KOPT-K1 (cell line): ENCODE measurements around the gene LLCFC1.

Source experiments
- H3K27ac ChIP-seq: fragments of 200-600 bp; sonication (generic); 2 replicates; pipeline ENCODE4 v1.5.1; 2016; ENCODE audit warnings: antibody characterized with exemption, mild to moderate bottlenecking, low read depth, low read length; ENCODE audit not compliant: poor library complexity, severe bottlenecking
- H3K36me3 ChIP-seq: fragments of 200-600 bp; sonication (generic); 2 replicates; pipeline ENCODE4 v1.5.1; 2017; ENCODE audit warnings: antibody characterized with exemption, mild to moderate bottlenecking, low read length, moderate library complexity; ENCODE audit not compliant: insufficient read depth
- H3K9me3 ChIP-seq: fragments of 200-600 bp; sonication (generic); 2 replicates; pipeline ENCODE4 v1.5.1; 2017; ENCODE audit warnings: antibody characterized with exemption, low read length, mild to moderate bottlenecking; ENCODE audit not compliant: insufficient read depth, poor library complexity, severe bottlenecking

Gene LLCFC1

DNA sequence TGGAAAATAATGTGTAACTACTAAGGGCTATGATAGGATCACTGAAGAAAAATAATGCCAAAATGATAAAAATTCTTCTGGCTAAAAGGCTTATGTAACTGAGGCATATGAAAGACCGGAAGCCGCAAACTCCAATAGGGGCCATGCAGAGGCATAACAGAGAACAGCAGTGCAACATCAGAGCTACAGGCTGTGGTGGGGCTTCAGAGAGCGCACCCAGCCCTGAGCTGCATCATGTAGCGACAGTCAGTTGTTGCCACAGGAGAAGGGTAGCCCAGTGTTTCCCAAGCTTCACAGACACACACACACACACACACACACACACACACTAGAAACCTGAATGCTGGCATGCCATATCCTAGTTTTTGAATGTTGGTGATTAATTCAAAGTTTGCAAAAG, 9.3 kb downstream of the LLCFC1 start:
- Histone ChIP-seq H3K27ac (no peak overlapping the region), H3K36me3 (no peaks in the 10 kb centered on the region), H3K9me3 (no peaks in the 10 kb centered on the region)

- H3K27ac ChIP-seq = no peak overlapping the region
- no peaks in the 10 kb centered on the region for H3K36me3 ChIP-seq
Measured at GRCh38 chr7:142950235-142950634, 11.0 kb downstream of the LLCFC1 start.

GRCh38 chr7:142954680-142955268, 15.5 kb downstream of the LLCFC1 start:
- H3K27ac ChIP-seq = no peak overlapping the region
- H3K9me3 ChIP-seq = peaks cover 23% of the 10 kb centered on the region
- H3K36me3 ChIP-seq = no peaks in the 10 kb centered on the region

More at GRCh38 chr7:142950235-142950634, 11.0 kb downstream of the LLCFC1 start:
- H3K9me3 ChIP-seq = peaks cover 12% of the 10 kb centered on the region

DNA sequence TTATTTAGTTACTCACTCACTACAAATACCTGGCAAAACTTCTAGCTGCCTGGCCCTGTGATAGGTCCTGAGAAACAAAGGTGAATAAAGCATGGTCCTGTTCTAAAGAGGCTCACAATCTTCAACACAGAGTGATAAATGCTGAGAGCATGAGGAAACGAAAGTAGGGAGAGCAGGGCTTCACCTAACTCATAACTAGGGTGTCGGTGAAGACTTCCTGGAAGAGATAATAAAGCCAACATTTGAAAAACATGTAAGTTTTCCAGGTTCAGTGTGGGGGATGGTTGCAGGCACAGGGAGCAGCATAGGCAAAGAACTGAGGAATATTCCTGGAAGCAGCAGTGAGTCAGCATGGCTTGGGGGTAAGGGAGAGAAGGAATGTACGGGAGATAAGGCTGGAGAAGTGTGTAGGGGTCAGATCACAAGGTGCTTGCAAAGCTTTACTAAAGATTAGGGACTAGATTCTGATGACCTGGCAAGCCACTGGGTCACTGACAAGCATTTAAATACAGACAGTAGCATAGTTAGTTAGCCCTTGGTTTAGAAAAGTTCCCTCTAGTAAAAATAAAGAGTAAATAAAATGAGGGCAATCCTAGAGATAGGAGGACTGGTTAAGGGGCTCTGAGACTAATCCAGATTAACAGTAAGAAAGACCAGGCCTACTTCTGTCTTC, 17.8 kb downstream of the LLCFC1 start:
- H3K27ac ChIP-seq = no peak overlapping the region

DNA sequence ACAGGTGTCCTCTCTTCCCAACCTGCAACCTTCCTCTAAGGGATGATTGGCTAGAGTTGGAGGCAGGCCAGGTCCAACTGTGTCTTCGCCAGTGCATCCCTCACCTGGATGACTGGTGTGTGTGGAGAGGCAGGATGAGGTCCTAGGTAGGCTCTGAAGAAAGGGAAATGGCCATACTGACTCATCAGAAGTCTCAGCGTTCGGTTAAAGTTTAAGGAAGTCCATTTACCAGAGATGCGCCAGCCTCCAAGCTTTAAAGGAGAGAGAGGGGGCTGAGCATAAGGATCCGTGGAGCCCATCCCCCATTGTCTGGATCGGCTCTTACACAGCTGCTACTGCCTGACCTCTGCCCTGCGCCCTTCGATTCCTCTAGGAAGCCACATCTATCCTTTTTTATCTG, 18.4 kb downstream of the LLCFC1 start:
- peaks cover 23% of the 10 kb centered on the region for H3K9me3 ChIP-seq

More for the DNA sequence above, 17.8 kb downstream of the LLCFC1 start:
- Histone ChIP-seq H3K36me3 (no peaks in the 10 kb centered on the region), H3K9me3 (peaks cover 23% of the 10 kb centered on the region)

DNA sequence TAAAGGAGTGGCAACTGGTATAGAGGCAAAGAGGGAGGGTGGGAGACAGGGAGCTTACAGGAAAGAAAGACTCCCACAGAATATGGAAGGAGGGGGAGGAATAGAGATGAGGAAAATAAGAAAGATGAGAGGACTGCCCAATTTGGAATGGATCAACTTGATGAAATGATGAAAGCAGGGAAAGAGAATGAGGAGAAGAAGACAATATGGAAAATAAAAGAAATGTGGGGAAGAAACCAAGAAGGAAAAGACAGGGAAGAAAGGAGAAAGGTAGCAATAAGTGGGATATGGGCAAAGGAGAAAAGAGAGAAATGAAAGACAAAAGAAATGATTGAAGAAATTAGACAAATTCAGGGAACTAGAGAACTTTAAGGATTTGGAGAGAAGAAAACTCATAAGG, 19.9 kb downstream of the LLCFC1 start:
- Histone ChIP-seq H3K9me3 (peaks cover 18% of the 10 kb centered on the region), H3K36me3 (no peaks in the 10 kb centered on the region), H3K27ac (no peak overlapping the region)

More for the DNA sequence above, 18.4 kb downstream of the LLCFC1 start:
- H3K27ac ChIP-seq = no peak overlapping the region
- no peaks in the 10 kb centered on the region for H3K36me3 ChIP-seq

DNA sequence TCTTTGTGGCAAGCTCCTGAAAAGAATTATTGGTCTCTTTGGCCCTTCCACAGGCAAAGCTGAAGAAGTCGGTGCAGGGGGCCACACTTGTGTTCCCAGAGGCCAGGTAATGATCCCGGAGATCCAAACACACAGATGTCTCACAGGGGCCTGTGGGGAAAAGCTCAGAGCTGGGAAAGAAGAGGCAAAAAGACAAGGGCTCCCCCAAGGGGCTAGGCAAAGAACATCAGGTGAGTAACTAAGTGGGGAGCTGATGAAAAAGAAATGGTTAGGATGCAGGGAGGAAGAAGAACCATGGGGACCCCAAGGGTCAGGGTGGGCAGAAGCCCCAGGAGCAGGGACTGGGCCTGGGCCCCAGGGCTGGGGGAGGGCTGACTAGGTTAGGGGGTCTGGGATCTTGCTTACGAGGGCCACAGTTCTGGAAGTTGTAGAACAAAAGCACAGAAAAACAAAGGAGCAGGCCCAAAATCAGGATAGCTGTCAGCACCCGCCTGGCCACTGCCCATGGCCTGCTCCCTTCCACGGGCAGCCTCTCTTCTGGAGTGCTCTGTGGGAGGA, 21.8 kb downstream of the LLCFC1 start:
- H3K36me3 ChIP-seq = no peaks in the 10 kb centered on the region
- H3K27ac ChIP-seq = no peak overlapping the region
- H3K9me3 ChIP-seq = peaks cover 2% of the 10 kb centered on the region

DNA sequence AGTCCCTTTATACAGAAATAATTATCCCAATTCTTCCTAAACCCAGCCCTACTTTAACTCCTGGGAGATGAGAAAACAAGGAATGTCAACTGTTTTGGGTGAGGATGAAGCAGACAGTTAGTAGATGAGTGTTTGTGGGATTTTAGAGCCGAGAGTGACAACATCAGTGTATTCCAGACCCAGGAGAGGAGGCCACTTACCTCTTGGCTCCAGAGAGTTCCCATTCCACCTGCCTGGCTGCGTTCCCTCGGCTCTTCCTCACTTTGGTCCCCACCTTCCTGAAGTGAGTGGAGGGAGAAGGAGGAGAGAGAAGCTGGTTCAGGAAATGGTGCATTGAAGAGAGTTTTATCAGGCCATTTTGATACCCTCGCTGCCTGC, 22.3 kb downstream of the LLCFC1 start:
- Histone ChIP-seq H3K9me3 (no peaks in the 10 kb centered on the region), H3K27ac (no peak overlapping the region), H3K36me3 (no peaks in the 10 kb centered on the region)

DNA sequence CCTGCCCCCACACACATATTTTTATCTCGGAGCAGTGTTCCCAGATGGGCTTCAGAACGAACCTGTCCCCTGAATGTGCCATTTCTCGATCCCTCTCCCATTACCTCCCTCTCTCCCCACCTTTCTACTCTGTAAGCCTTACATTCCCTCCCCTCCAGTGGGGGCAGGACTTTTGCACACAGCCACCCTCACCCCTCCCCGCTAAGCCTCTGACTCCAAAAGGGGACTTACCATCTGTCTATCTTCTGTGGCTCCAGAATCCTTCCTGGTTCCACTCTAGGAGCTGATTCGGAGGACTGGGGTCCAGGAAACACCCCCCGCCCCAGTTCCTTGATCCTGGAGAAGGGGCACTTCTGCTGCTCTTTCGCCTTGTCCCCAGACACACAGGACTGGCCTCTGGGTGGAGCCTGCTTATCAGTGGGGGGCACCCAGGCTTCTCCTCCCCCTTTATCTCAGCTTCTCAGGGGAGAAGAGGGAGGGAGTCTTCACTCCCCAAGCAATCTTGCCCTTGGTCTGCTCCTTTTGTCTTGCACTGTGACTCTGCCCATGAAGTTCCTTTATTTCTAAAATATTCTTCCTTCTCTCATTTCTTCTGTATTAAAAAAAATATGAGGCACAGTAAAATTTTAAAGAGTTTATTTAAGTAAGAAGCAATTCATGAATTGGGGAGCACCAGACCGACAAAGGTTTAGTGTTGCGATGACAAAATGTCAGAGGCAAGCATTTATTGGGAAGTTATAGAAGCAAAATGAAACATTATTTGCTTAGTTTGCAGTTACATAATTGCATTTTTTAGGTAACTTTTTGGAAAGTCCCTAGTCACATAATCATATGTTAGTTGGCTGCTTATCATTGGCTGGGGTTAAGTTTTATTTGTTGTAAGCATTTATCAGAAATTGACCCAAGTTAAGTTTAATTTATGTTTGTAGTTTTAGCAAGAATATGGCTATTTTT, 23.0 kb downstream of the LLCFC1 start, which contains the start of gene KEL:
Gene KEL (minus strand): TSS at position 391 of the 954 bp plus-strand sequence. CDS start 157 bp downstream, at position 234.
- H3K36me3 ChIP-seq = no peaks in the 10 kb centered on the region
- no peaks in the 10 kb centered on the region for H3K9me3 ChIP-seq
- H3K27ac ChIP-seq = no peak within 1 kb of the TSS

DNA sequence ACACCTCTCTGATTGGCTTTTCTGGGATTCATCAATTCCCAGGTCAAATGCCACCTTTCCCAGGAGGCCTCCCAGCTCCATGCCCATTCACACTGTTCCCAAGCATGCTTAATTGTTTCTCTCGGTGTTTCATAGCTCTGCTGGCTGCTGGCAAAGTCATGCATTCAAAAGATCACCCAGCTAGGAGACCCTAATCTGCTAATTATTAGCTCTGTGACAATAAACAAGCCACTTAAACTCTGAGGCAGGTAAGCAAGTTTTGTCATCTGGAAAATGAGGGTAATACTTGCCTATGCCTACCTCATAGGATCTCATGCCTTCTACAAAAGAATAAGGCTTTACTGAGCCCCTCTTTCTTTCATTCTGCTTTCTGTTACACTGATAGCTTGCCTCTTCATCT, 23.7 kb downstream of the LLCFC1 start:
- Histone ChIP-seq H3K27ac (no peak overlapping the region), H3K36me3 (no peaks in the 10 kb centered on the region), H3K9me3 (no peaks in the 10 kb centered on the region)

DNA sequence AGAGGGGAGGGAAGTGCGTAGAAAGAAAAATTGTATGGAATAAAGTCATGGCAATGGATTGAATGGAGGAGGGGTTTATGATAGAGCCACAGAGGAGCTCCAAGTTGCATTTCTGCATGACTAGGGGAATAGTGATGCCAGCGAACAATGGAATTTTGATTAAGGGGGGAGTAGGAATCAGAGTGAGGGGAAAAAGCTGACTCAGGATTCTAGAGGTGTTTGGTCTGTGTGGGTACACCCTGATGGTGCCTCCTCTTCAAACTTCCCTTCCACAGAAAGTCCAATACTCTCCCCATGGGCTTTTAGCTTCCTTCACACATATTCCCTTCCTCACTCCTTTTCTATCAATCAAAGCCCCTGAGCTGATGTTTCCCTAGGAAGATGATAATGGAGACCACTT, 24.7 kb downstream of the LLCFC1 start:
- H3K36me3 ChIP-seq = no peaks in the 10 kb centered on the region
- H3K27ac ChIP-seq = no peak overlapping the region
- no peaks in the 10 kb centered on the region for H3K9me3 ChIP-seq

GRCh38 chr7:142964502-142965246, 25.4 kb downstream of the LLCFC1 start:
- H3K27ac ChIP-seq = no peak overlapping the region
- H3K9me3 ChIP-seq = no peaks in the 10 kb centered on the region
- H3K36me3 ChIP-seq = no peaks in the 10 kb centered on the region

DNA sequence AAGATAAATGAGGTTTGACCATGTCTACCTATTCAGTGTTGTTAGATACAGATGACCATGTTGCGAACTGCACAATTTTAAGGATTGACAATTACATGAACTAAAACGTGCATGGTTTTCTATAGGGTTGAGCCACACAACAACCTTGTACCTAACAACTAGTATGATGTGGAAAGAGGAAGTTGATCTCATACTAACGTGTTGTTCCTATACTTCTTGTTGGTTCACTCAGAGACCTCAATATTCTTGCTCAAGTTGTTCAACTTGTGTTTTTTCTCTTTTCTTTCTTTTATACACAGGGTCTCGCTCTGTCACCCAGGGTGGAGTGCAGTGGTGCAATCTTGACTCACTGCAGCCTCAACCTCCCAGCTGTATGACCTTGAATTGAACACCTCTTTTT, 28.9 kb downstream of the LLCFC1 start:
- Histone ChIP-seq H3K9me3 (no peaks in the 10 kb centered on the region), H3K27ac (no peak overlapping the region), H3K36me3 (no peaks in the 10 kb centered on the region)

DNA sequence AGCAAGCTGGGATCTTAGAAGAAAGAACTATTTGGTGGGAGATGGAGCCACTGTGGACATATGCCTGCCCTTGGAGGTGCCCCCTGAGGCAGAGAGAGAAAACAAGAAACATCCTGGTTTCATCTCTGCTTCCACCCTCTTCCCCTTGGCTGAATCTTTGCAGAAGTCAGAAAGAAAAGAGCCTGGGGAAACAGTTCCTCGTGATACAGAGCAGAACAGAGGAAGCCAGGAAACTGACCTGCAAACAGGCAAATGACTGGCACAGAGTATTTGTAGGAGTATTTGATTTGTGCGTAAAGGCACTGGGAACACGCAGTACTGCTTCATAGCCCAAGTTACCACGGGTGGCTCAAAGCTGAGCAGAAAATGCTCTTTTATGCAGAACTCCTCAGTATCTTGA, 29.9 kb downstream of the LLCFC1 start:
- H3K27ac ChIP-seq = no peak overlapping the region
- H3K36me3 ChIP-seq = no peaks in the 10 kb centered on the region
- no peaks in the 10 kb centered on the region for H3K9me3 ChIP-seq
